Measurements from ENCODE around the gene RFX3. TPM values are rescaled to one million over a fixed set of nuclear protein-coding genes. Genes with fewer than 3 reads are reported as not detected.

RFX3 gene
- total RNA-seq, 1 donor = 3.1 TPM

DNA sequence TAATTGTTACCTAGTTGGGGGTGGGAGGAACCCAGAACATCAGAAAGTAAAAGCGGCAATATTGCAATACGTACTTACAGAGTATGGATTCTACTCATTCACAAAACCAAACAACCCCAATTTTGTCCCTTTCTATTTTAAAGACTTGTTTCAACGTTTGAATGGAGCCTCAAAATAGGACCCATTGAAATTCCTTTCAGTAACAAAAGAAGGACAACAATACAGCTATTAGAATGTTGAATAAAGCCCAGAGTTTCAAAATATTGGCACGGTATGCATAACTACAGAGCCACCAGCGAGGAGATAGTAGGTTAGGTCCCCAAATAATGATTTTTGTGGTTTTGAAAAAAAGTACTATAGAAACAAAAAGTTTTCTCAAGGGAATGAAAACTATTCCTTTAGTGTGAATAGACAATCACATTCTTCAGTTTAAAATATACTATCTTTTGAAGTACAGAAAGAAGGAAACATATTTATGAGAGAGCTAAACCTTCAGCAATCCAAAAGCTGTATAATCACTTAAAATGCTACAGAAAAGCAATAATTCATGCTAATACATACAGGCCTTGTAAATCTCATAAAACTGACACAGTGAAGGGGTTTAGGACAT, 235.5 kb downstream of the RFX3 start:
- TF ChIP-seq CTCF (IDR thresholded peaks at IDR 0.05; ENCODE audit: insufficient read depth, low read length) = no peak
- no peak for DNase-seq (ENCODE audit: low read depth)
- no peak overlapping the region for H3K4me3 ChIP-seq (ENCODE audit: low read depth, low read length)

- no peak overlapping the region for H3K4me3 ChIP-seq (ENCODE audit: low read depth, low read length)
- no peak for DNase-seq (ENCODE audit: low read depth)
- TF ChIP-seq CTCF (IDR thresholded peaks at IDR 0.05; ENCODE audit: insufficient read depth, low read length) = no peak
Measured at GRCh38 chr9:3288686-3289085, 237.1 kb downstream of the RFX3 start.

DNA sequence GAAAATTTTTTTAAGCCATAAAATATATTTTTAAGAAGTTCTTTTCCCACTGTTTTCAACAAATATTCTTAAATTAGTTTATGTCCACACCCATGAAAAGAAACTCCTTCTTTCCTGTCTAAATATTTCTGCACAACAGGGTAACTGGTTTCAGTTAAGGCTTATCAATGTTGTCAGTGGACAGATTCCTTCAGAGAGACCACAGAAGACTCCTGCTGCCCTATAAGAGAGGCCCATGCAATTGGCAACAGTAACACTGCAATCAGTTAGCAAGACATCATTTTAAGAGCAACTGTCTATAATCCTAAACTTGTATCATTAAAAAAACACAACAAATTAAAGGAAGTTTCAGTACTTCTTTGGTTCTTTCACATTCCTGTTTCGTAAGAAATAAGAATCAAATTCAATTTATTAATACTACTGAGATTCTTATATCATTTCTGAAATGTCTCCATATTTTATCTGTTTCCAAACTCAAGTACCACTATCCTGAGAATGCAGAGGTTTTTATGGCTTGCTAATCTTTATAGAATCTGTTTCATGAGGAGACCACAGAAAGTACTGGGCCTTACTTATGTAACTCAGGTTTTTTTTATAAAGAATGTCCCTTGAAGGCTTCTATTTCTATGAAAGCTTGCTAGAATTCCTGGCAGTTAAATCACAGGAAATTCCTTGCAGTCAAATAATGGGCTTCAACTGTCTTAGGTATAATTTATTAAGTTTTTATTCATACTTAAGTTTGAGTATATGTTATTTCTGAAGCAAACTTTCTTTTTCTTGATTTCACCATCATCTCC, 240.2 kb downstream of the RFX3 start:
- DNase-seq (ENCODE audit: low read depth) = peak; percentile 63
- no peak overlapping the region for H3K4me3 ChIP-seq (ENCODE audit: low read depth, low read length)
- TF ChIP-seq CTCF (IDR thresholded peaks at IDR 0.05; ENCODE audit: insufficient read depth, low read length) = no peak

DNA sequence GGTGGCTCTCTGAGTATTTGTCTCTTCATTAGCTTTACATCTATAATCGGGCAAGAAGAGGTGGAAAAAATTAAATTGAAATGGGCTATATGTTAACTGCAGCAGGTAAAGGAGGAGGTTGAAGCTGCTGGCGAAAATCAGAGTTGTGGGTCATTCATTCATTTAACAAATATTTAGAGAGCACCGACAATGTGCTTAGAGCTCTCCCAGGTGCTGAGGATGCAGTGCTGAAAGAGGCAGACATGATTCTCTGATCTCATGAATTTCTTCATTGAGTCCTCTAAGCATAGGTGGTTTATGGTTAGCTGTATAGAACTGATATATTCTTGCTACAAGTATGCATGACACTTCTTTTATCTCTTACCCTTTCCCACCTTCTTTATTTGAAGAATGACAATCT, 243.4 kb downstream of the RFX3 start:
- no peak overlapping the region for H3K4me3 ChIP-seq (ENCODE audit: low read depth, low read length)
- no peak for TF ChIP-seq CTCF (IDR thresholded peaks at IDR 0.05; ENCODE audit: insufficient read depth, low read length)
- DNase-seq (ENCODE audit: low read depth) = no peak

DNA sequence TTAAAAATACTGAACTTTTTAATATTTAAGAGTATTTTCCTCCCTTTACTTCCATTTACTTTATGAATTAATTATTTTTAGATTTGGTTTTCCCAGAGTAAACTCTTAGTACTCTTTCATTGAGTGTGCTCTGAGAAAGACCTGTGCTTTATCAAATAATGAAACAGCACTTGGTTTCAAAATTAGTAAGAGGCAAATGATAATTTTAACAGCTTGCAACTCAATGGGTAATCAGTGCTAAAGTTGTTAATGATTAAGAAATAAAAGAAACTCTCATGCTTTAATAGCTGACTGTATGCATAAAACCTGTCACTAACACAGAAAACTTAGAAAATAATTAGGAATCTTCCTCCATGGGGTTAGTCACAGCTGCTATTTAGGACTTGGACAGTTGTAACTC, 244.4 kb downstream of the RFX3 start:
- TF ChIP-seq CTCF (IDR thresholded peaks at IDR 0.05; ENCODE audit: insufficient read depth, low read length) = no peak
- H3K4me3 ChIP-seq (ENCODE audit: low read depth, low read length) = no peak overlapping the region
- no peak for DNase-seq (ENCODE audit: low read depth)

DNA sequence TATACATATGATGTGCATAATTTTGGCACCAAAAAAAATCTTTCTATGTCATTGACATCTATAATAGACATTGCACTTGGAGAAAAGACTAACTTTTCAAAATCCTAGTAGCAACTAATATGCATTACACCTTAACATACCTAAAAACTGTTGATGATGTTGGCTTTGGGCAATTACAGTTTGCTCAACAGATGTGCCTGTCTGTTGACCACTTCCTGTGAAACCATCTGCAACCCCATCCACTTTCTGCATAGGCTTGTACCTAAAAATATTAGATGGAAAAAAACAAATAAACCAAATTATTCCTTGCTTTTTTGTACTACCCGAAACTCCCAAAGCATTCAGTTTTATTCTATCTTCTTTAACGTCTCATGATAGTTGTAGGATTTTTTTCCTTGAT, 248.6 kb downstream of the RFX3 start:
- TF ChIP-seq CTCF (IDR thresholded peaks at IDR 0.05; ENCODE audit: insufficient read depth, low read length) = no peak
- DNase-seq (ENCODE audit: low read depth) = no peak
- no peak overlapping the region for H3K4me3 ChIP-seq (ENCODE audit: low read depth, low read length)
